Mammary epithelial cell (primary cell): ENCODE measurements around the gene SRGAP2C.
"Not testable (repeated sequence)": the region's sequence is repeated elsewhere in the genome, so short reads cannot be mapped to it uniquely, and the experiment has no call there.

ENCODE experiments used
- EZH2 ChIP-seq: IDR thresholded peaks from 2 replicates; pipeline ENCODE4 v1.6.1; 2012; ENCODE audit warnings: low read length, inconsistent platforms, borderline replicate concordance
- TF ChIP-seq, protein P1 (sequence below), 2 donors: IDR thresholded peaks in 1 of 2; conservative IDR thresholded peaks in 1 of 2; 2 replicates each; pipeline ENCODE4 v1.5.1; 2011 to 2012; ENCODE audit warnings: inconsistent platforms in 2 of 2, low read length in 2 of 2, mild to moderate bottlenecking in 2 of 2, control low read depth in 1 of 2, low read depth in 1 of 2; ENCODE audit not compliant: insufficient read depth in 1 of 2; ENCODE audit errors: extremely low read depth in 1 of 2

DNA sequence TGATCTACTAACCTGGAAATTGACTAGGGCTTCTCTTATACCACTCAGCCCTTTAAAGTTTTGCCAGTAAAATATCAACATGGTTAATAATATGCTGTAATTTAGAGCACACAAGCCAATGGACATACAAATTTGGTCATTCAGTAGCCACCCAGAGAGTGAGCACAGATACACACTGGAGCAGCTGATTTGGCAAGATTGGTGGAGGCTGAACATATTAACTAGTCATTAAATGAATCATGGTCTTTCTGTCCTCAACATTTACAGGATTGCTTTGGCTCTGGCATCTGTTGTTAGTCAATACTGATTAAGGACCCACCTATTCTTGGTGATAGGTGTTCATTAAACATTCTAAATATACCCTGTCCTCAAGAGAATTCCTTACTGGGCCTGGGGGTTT is 130.7 kb downstream of the SRGAP2C start:
- TF ChIP-seq, protein P1, sequence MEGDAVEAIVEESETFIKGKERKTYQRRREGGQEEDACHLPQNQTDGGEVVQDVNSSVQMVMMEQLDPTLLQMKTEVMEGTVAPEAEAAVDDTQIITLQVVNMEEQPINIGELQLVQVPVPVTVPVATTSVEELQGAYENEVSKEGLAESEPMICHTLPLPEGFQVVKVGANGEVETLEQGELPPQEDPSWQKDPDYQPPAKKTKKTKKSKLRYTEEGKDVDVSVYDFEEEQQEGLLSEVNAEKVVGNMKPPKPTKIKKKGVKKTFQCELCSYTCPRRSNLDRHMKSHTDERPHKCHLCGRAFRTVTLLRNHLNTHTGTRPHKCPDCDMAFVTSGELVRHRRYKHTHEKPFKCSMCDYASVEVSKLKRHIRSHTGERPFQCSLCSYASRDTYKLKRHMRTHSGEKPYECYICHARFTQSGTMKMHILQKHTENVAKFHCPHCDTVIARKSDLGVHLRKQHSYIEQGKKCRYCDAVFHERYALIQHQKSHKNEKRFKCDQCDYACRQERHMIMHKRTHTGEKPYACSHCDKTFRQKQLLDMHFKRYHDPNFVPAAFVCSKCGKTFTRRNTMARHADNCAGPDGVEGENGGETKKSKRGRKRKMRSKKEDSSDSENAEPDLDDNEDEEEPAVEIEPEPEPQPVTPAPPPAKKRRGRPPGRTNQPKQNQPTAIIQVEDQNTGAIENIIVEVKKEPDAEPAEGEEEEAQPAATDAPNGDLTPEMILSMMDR (conservative IDR thresholded peaks at IDR 0.05 in 1 of 2, IDR thresholded peaks at IDR 0.05 in 1 of 2; ENCODE audit: extremely low read depth in 1 of 2, insufficient read depth in 1 of 2, low read depth in 1 of 2, low read length in 2 of 2) = not testable (repeated sequence)
- TF ChIP-seq EZH2 = not testable (repeated sequence)
